Gastrocnemius medialis (tissue), 4 donors: ENCODE results near the gene PXK.

Source experiments
- POLR2A ChIP-seq, 2 donors: fragments of 450-650 bp; IDR thresholded peaks; one replicate each; pipeline ENCODE4 v1.6.1; 2017; ENCODE audit warnings: antibody characterized with exemption in 2 of 2, mild to moderate bottlenecking in 2 of 2, moderate library complexity in 2 of 2
- TF ChIP-seq, protein P1 (sequence below), 5 experiments: fragments of 450-650 bp in 3 of 5; fragments of 200-600 bp in 2 of 5; sonication (generic) in 2 of 5; IDR thresholded peaks in 4 of 5; conservative IDR thresholded peaks in 1 of 5; 1 replicate in 4 of 5; 2 replicates in 1 of 5; pipeline ENCODE4 v1.5.1; 2016 to 2019; ENCODE audit warnings: antibody characterized with exemption in 5 of 5, mild to moderate bottlenecking in 3 of 5, moderate library complexity in 3 of 5

DNA sequence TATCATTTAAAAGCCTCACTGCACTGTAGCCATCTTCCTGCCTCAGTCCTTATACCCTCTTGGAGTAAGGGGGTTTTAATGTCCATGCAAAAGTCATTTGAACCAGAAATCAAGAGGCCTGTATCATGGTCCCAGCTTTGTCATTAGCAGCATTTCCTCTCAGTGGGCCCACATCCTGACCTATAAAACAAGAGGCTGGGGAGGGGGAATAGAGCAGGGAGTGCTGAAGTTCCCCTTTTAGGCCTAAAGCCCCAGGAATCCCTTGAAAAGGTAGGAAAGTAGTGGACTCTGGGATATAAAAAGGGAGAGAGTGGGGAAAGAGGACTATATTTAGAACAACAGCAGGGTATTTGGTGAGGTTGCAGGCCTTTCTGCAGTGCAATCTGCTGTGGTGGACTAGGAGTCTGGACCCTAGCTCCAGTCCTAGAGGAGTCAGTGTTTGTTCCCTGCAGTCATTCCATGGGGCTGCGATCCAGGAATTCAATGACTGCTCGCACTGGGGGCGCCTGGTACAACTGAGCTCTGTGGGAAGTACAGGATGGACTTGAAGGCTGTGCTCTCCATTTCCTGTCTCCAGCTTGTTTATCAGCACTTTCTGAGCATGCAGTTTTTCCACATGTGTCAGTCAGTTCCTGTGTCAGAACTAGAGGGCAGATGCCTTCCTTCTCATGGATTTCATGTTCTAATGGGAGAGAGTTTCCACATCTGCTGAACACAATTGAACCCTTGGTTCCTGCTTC is 54.1 kb downstream of the PXK start:
- TF ChIP-seq, protein P1, sequence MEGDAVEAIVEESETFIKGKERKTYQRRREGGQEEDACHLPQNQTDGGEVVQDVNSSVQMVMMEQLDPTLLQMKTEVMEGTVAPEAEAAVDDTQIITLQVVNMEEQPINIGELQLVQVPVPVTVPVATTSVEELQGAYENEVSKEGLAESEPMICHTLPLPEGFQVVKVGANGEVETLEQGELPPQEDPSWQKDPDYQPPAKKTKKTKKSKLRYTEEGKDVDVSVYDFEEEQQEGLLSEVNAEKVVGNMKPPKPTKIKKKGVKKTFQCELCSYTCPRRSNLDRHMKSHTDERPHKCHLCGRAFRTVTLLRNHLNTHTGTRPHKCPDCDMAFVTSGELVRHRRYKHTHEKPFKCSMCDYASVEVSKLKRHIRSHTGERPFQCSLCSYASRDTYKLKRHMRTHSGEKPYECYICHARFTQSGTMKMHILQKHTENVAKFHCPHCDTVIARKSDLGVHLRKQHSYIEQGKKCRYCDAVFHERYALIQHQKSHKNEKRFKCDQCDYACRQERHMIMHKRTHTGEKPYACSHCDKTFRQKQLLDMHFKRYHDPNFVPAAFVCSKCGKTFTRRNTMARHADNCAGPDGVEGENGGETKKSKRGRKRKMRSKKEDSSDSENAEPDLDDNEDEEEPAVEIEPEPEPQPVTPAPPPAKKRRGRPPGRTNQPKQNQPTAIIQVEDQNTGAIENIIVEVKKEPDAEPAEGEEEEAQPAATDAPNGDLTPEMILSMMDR (IDR thresholded peaks at IDR 0.05 in 4 of 5, conservative IDR thresholded peaks at IDR 0.05 in 1 of 5) = no peak
- no peak for TF ChIP-seq POLR2A (IDR thresholded peaks at IDR 0.05)
